HG03460 (cell line): ENCODE results near the gene MAD1L1.

Experiments used
- ATAC-seq: cut with Tn5 transposase; IDR thresholded peaks from one replicate; pipeline ENCODE4 v1.9.1; 2021; ENCODE audit not compliant: unreplicated experiment

The MAD1L1 gene

DNA sequence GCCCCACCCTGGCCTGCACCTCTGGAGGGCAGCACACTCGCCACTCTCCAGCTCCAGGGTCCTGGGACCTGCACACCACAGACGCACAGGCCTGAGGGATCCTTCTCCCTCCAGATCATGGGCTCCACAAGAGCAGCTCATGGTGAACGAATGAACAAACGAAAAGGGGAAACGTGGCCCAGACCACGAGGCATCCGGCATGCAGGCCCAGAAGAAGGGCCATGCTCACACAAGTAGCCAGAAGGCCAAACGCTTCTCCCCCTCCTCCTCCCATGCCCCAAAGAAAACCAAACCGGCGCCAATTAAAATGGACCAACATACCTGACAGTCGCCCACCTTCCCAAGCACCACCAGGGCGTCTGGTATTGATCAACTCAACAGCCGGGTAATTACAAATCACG is 30.4 kb downstream of the MAD1L1 start:
- ATAC-seq = no peak

- ATAC-seq = no peak
Measured at GRCh38 chr7:2201686-2202360, 30.9 kb downstream of the MAD1L1 start.

DNA sequence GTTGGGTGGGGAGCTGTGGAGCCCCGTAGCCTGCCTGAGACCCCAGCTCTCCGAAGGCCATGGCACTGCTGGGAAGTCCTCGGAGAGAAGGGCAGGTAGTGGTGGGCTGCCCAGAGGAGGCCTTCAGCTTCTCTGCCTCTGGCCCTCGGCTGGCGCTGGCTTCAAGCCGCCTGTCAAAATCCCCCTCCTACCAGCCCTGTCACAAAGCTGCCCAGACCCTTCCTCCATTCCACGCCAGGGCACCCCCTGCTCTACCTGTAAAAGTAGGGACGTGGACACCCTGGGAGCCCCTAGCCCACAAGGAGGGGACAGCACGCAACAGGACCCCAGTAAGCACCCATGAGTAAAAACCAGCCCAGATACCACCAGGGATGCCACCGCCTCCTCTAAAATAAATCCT is 31.6 kb downstream of the MAD1L1 start:
- no peak for ATAC-seq

- ATAC-seq = no peak
Measured at GRCh38 chr7:2200584-2200980, 32.2 kb downstream of the MAD1L1 start.

DNA sequence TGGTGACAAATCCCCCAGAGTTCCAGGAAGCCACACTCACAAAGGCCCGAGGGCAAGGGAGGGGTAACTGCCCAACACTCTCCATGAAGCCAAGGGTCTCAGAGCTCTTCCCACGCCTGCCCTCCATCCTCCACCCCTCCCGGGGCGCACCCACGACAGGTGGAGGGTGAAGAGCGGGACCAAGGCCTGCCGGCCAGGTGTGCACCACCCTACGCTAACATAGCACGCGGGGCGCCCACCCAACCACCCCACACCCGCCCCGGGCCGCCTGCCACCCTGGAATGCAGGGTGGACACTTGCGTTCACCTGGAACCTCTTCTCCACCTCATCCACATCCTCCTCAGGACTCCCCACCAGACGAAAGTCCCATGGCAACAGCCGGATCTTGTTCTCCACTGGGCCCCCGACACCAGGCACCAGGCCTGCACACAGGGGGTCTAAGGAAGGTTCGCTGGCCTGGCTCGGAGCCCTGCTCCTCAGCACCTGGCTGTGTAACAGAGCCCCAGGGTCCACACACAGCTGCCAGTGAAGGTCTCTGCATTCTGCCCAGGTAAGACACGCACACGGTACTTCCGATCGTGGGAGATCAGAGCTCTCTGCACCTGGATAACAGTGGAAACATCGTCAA is 32.7 kb downstream of the MAD1L1 start:
- no peak for ATAC-seq

DNA sequence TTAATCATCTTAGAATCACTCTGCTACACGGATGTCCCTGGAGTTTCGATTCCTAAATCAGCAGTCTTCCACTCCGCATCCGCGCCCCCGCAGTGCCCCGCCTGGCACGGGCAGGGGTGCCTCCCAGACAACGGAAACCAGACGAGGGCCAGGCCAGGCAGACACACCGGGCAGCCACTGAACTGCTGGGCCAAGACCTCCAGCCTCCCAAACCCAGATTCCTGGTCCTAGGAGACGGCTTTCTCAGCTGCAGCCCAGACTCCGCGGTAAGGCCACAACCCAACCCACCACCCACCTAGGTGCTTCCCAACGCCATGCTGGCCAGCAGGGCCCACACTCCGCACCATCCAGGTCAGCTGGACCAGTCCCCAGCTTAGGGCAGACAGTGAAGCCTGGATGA is 33.2 kb downstream of the MAD1L1 start:
- ATAC-seq = no peak

- no peak for ATAC-seq
Measured at GRCh38 chr7:2198760-2199159, 34.0 kb downstream of the MAD1L1 start.

DNA sequence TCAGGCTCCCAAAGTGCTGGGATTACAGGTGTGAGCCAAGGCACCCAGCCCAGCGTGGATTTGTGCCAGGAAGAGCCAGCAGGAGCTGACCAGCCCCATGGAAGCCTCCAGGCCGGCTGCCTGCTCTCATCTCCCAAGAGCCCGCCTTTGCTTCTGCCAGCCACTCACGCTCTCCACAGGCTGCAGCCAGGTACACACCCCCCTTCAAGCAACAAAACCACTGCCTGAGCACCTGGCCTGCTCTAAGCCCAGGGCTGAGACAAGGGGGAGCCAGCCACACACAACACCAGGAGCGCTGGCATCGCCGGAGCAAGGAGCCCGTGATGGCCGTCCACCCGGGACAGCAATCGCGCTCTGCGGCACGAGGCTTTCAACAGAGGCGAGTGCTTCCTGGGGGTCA is 34.5 kb downstream of the MAD1L1 start:
- no peak for ATAC-seq

GRCh38 chr7:2197436-2198155 is 35.1 kb downstream of the MAD1L1 start:
- ATAC-seq = no peak

DNA sequence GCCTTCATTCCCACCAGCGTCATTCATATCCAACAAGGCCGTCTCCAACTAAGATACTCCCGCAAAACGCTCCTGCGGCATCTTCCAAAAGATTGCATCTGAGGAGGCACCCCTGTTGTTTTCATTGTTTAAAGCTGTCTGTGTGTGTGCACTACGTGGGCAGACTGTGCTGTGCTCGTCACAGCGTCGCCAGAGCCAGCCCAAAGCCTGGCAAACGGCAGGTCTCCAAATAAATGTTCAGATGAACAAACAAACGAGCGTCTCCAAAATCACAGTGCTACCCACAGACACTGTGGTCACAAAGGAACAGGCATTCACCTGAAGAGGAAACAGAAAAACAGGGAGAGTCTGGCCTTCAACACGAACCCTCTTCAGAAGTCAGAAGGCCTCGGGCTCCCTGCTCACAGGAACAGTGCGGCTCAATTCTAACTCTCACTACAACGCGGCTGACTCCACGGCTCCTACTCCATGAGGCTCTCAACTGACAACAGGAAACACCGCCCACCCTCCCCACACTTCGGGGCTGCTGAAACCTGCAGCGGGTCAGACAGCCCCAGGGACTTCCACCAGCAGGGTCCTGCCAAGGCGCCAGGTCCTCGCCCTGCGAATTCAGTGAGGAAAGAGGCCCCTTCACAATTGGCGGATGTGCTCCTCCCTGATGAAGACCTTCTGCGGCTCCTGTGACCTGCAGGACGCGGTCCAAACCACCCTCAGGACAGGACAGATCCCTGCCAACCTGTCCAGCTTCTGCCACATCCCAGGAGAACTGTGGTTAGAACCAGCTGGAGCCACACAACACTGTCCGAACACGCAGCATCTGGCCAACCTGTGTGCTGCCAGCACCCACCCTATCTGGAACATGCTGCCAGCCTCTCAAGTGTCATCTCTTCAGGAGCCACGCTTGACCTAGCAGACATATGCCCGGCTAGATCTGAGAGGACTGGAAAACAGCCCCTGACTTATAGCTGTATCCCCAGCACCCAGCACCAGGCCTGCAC is 36.1 kb downstream of the MAD1L1 start:
- ATAC-seq = no peak

DNA sequence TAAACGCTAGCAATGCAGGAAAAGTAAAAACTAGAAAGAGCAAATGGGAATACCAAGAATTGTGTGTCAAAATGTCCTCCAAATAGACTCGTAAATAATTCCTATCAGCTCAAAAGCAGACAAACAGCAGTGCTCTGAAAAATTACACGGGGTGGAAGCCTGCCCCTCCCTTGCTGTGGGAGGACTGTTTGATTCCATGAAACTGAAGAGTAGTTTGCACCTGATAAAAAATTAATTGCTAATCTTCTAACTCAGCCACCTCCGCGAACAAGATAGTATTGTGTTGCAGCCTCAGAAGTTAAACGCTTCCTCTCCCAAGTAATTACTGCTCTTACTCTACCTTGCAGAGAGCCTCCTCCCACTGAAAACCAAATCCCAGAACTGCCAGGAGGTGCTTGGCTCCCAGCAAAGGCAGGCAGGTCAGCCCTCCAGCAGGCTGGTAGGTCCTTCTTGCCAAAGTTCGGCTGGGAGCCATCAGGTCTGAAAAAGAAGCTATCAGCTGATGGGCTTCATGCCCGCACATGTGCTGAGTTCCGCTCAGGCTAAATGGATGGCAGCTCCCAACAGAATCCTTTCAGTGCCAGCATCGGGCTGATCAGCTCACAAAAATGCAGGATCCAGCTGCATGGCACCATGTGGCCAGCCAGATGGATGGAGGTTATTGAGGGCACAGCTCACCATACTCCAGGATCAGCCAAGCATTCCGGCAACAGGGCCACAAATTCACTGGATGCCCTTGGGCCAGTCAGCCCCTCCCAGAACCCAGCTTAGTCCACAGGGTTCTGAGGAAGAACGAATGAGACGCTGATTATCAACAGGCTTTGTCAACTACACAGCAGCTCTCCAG is 37.1 kb downstream of the MAD1L1 start:
- ATAC-seq = no peak

- ATAC-seq = no peak
Measured at GRCh38 chr7:2193575-2194305, 39.0 kb downstream of the MAD1L1 start.

DNA sequence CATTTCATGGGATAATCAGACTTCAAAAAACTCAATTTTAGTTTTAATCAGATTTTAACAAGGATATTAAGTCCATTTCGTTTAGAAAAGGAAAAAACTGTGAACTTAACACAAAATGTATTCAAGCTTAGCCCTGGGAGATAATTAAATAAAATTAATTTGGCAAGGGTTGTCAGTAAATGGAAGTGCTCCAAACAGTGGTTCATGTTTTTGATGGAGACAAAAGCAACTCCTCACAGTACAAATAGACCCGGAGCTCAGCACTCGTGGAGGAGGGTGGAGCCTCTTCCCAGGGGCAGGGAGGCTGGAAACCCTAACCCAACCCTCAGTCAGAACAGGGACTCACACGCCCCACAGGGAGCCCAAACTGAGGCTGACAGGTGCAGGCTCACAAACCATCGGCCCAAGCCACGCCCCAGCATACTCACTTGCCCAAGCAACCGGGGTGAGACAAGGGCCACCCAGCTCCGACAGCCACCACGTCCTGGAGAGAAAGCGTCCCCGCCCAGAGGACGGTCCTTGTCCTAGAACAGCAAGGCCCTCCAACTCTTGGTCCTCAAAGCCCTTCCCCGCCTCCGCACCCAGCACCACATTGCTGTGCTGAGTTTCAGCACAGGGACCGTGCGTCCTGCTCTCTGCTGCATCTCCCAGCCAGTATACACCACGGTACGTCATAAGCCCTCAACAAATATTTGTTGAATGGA is 39.8 kb downstream of the MAD1L1 start:
- ATAC-seq = no peak

GRCh38 chr7:2191016-2191415 is 41.7 kb downstream of the MAD1L1 start:
- no peak for ATAC-seq

- ATAC-seq = no peak
Measured at GRCh38 chr7:2190531-2190930, 42.2 kb downstream of the MAD1L1 start.

GRCh38 chr7:2186166-2186565 is 46.6 kb downstream of the MAD1L1 start:
- ATAC-seq = no peak

GRCh38 chr7:2185715-2186114 is 47.0 kb downstream of the MAD1L1 start:
- no peak for ATAC-seq

GRCh38 chr7:2182461-2182860 is 50.3 kb downstream of the MAD1L1 start:
- ATAC-seq = no peak
